GM23248 (cell line): ENCODE data around the gene RPS24.

Experiments used
- EZH2 ChIP-seq: fragments of 200-600 bp; sonication (generic); IDR thresholded peaks from 2 replicates; pipeline ENCODE4 v1.6.1; 2018; ENCODE audit warnings: antibody characterized with exemption, mild to moderate bottlenecking; ENCODE audit not compliant: insufficient read depth, poor library complexity, severe bottlenecking
- EZH2phosphoT487 ChIP-seq: fragments of 200-600 bp; sonication (generic); IDR thresholded peaks from 2 replicates; pipeline ENCODE4 v1.6.1; 2018; ENCODE audit warnings: antibody characterized with exemption, moderate library complexity, mild to moderate bottlenecking, low read depth; ENCODE audit not compliant: insufficient read depth

- TF ChIP-seq EZH2phosphoT487 (no peak), EZH2 (no peak)
These were observed 32.3 kb downstream of the RPS24 start for GRCh38 chr10:78066012-78066411.
